ENCODE measurements around the gene DDX28.
"Not testable (repeated sequence)": the region's sequence is repeated elsewhere in the genome, so short reads cannot be mapped to it uniquely, and the experiment has no call there.

Gene DDX28

GRCh38 chr16:67993207-67994039 is 29.6 kb downstream of the DDX28 start:
- peak; percentile 87 for DNase-seq

- DNase-seq = no peak
Measured at GRCh38 chr16:67992661-67993206, 30.3 kb downstream of the DDX28 start.

GRCh38 chr16:67990018-67990386 is 33.0 kb downstream of the DDX28 start:
- DNase-seq = no peak

- no peak for DNase-seq
Measured at GRCh38 chr16:67989322-67990017, 33.6 kb downstream of the DDX28 start.

GRCh38 chr16:67988675-67989074 is 34.4 kb downstream of the DDX28 start:
- DNase-seq = no peak

DNA sequence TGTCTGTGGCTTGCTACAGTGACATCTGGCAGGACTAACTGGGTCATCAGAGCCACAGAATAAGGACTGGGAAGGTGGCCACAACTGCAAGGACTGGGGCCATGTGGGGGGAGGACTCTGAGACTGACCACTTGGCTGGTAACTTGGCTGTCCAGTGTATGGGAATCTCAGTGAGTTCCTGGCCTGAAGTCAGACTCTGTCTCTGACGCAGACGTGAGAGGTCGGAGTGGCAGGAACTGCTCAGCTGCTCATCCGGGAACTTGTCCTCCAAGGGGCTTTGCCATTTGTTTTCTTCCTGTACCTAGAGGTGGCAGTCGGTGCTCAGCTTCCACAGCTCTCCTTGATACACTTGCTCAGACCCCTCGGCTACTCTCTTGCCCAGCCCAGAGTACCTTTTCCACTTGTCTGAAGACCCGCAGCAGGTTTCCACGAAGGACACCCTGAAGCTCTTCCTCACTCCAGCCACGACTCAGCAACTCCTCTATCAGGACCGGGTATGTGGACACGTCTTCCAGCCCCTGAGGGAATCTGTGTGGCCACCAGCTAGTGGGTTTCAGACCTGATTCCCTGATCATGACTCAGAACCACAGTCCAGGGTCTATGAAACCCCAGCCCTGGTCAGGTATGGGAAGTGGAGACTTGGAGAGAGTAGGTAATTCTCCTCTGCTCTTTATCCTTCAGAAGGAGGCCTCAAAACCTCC is 35.4 kb downstream of the DDX28 start:
- DNase-seq = no peak

DNA sequence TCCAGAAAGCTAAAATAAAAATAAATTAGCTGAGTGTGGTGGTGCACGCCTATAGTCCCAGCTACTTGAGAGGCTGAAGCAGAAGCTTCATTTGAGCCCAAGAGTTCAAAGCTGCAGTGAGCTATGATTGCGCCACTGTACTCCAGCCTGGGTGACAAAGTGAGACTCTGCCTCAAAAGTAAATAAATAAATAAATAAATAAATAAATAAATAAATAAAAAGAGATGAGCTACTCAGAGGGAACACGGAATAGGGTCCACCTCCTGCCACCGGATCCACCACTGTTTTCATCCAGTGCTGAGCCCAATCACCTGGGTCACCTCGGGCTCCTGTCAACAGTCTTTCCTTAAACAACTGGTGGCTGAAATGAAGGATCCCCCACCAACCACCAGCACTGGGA is 36.1 kb downstream of the DDX28 start:
- no peak for DNase-seq

- no peak for DNase-seq
Measured at GRCh38 chr16:67982011-67982696, 40.9 kb downstream of the DDX28 start.

DNA sequence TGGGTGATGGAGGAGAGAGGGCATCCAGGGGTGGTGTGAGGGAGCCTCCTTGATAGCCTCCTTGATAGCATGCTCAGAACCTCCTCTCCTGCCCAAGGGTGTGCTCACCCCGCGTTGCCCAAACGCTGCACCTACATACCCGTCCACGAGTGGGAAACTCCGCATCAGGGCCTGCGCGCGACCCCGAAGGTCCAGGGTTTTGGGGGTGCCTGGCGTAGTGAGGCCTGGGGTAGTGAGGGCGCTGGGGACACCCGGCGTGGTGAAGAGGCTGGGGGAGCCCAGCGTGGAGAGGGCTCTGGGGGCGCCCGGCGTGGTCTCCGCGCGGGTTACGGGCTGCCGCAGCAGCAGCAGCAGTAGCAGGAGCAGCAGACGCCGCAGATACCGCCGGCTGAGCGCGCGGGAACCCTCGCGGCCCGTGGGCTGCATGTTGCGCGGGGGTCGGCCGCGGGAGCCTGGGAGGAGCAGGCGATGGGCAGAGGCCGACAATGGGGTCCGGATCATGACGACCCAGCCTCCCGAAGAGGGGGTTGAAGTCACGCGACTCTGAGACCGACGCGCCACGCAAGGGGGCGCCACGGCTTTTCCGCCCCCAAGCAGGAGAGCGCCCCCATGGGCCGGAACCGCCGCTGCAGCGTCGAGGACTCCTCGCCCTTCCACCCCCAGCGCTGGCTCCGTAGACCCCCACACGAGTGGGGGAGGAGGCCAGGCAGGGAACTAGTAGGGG is 42.9 kb downstream of the DDX28 start, which contains the start of gene DPEP3:
DPEP3 (minus strand) TSS at position 545 of the 724 bp plus-strand sequence; CDS start at position 426, 119 bp downstream.
- DNase-seq = no peak

- DNase-seq = no peak
Measured at GRCh38 chr16:67977469-67978227, 45.4 kb downstream of the DDX28 start.

DNA sequence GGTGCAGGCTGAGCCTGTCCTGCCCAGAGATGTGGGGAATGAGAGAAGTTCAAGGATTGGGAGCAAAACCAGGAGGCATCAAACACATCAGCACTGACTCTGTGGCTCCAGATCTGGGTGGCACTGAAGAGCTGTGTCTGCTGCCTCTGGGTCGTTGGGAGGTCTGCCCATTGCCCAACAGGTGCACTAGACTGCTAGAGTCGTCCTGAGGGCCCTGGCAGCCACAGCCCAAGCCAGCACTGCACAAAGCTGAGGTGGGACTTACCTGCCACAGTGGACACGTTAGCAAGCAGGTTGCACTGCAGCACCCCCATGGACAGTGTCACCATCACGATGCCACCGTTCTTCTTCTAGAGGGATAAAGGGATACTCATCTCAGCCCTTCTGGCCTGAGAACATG is 46.0 kb downstream of the DDX28 start:
- no peak for DNase-seq

DNA sequence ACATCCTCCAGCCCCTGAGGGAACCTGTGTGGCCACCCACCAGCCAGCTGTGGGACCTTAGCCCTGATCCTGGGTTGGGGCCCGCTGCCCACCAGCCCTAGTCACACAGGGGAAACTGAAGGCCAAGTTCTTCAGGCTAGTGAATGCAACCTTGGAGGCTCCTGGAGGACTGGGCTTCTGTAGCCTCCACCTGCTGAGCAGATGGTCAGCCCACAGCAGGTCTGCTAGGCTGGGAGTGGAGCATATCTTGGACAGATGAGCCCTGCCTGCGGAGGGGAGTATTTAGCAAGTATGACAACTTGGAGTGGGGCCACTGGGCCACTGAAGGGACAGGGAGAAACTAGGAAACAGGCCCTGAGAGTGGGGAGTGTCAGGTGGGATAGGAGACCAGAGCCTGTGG is 46.8 kb downstream of the DDX28 start:
- no peak for DNase-seq

DNA sequence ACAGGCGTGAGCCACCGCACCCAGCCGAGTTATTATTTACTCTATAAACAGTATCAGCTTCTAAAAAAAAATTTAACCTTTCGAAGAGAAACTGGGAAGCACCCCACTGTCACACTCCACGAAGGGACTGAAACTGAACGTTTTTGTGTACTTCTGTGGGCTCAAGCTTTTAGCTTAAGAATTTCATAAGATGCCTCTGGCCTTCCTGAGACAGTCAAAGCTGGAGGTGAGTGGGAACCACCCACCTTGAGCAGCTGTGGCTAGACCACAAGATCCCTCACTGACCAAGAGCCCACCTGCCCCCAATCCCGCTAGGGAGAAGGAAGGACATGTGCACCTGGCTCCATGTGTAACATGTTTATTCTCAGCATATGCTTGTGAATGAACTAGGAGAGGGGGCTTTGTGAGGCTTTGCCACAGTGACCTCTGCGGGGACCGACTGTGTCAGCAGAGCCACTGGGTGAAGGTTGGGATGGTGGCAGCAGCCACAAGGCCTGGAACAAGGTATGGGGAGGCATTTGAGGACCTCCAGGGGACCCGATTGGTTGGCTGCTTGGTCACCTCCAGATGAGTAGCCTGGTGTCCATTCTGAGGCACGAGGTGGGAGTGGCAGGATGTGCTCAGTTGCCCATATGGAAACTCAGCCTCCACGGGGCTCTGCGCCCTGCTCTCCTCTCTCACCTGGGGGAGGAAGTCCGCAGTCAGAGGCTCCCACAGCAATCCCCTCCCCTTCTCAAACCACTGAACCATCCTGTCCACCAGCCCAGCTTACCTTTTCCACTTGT is 47.5 kb downstream of the DDX28 start:
- DNase-seq = no peak

GRCh38 chr16:67972285-67972684 is 50.7 kb downstream of the DDX28 start:
- not testable (repeated sequence) for DNase-seq

GRCh38 chr16:67971111-67971510 is 51.9 kb downstream of the DDX28 start:
- no peak for DNase-seq

Data from CD4-positive, alpha-beta T cell treated with Interleukin-15 for 1 hour (primary cell).